Measurements from ENCODE around the gene SEZ6L.

GRCh38 chr22:26395926-26396325 lies 226.7 kb downstream of the SEZ6L start:
- TF ChIP-seq, protein P1, sequence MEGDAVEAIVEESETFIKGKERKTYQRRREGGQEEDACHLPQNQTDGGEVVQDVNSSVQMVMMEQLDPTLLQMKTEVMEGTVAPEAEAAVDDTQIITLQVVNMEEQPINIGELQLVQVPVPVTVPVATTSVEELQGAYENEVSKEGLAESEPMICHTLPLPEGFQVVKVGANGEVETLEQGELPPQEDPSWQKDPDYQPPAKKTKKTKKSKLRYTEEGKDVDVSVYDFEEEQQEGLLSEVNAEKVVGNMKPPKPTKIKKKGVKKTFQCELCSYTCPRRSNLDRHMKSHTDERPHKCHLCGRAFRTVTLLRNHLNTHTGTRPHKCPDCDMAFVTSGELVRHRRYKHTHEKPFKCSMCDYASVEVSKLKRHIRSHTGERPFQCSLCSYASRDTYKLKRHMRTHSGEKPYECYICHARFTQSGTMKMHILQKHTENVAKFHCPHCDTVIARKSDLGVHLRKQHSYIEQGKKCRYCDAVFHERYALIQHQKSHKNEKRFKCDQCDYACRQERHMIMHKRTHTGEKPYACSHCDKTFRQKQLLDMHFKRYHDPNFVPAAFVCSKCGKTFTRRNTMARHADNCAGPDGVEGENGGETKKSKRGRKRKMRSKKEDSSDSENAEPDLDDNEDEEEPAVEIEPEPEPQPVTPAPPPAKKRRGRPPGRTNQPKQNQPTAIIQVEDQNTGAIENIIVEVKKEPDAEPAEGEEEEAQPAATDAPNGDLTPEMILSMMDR (IDR thresholded peaks at IDR 0.05) = no peak
- TF ChIP-seq POLR2A (IDR thresholded peaks at IDR 0.05; ENCODE audit: low read depth) = no peak
- no peak for TF ChIP-seq POLR2AphosphoS5 (IDR thresholded peaks at IDR 0.05)
- no peak for TF ChIP-seq EP300 (IDR thresholded peaks at IDR 0.05)
